ENCODE results near the gene HOMER1.

DNA sequence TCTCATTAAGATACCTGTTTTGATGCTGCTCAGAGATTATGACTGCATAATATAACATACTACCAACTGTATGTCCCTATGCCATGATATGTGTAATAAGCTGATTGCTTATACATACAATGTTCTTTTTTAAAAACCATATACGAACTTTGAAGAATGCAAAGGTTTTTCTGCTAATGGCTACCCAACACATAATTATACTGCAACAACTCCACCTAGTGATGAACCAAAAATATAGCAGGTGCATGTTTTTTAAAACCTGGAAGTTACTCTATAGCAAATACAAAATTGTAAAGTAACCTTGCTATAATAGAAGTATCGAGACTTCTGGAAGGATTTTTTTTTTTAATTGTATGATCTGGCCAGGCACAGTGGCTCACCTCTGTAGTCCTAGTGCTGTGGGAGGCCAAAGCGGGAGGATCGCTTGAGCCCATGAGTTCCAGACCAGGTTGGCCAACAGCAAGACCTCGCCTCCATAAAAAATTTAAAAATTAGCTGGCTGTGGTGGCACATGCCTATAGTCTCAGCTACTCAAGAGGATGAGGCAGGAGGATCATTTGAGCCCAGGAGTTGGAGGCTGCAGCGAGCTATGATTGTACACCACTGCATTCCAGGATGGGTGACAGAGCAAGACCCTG, 49.1 kb downstream of the HOMER1 start:
- TF ChIP-seq CTCF (IDR thresholded peaks at IDR 0.05) (peak in 2 of 3 experiments; percentile 5 to 39), POLR2AphosphoS5 (IDR thresholded peaks at IDR 0.05; ENCODE audit: insufficient read depth in 1 of 2, low read depth in 1 of 2) (no peak)

Data from vagina (tissue), 2 donors.